GM12878 (cell line): Measurements from ENCODE around the gene PALMD. TPM values are rescaled to one million over a fixed set of nuclear protein-coding genes. Genes with fewer than 3 reads are reported as not detected.

Source experiments
- ATAC-seq: fragments of 200-7000 bp; cut with Tn5 transposase; 3 replicates; pipeline ENCODE4 v1.9.1; 2020; ENCODE audit warnings: mild to moderate bottlenecking, moderate library complexity
- BruUV-seq: library from RNA; stranded (reverse); fragments of 400-500 nt; replicated peaks from 2 replicates; lab custom pipeline; 2021; lab: Mats Ljungman, UMichigan
- CTCF ChIA-PET: fragments of 300-600 bp; sonication (Branson Sonifier 250); formaldehyde crosslinking; extraction: SDS; loops from one replicate; lab custom pipeline; 2021; ENCODE audit warnings: inconsistent platforms; lab: Yijun Ruan, JAX
- POLR2A ChIA-PET: fragments of 350-600 bp; formaldehyde crosslinking; extraction: SDS; loops from one replicate; lab custom pipeline; 2021; ENCODE audit warnings: inconsistent platforms; lab: Charles Lee
- RAD21 ChIA-PET: fragments of 300-600 bp; sonication (Branson Sonifier 250); formaldehyde crosslinking; loops from one replicate; lab custom pipeline; 2023; ENCODE audit warnings: antibody characterized with exemption; ENCODE audit not compliant: unreplicated experiment; lab: Charles Lee
- SMC1A ChIA-PET: fragments of 300-600 bp; sonication (Branson Sonifier 250); formaldehyde crosslinking; loops from one replicate; lab custom pipeline; 2023; ENCODE audit not compliant: unreplicated experiment, uncharacterized antibody; lab: Charles Lee
- DNase-seq: peaks from one replicate; pipeline ENCODE4 v3.0.0-alpha.2; 2011; ENCODE audit warnings: low read depth, low spot score
- FAIRE-seq: peaks from 3 replicates; lab custom pipeline; 2011; peaks lifted over from hg19 to GRCh38; lab: Jason Lieb, UNC
- H2AFZ ChIP-seq: 2 replicates; pipeline ENCODE4 v1.6.0; 2011; ENCODE audit warnings: low read depth, low read length, control low read depth; ENCODE audit not compliant: control insufficient read depth
- H3K27ac ChIP-seq: 2 replicates; pipeline ENCODE4 v1.5.1; 2011; ENCODE audit warnings: control low read depth; ENCODE audit not compliant: control insufficient read depth, insufficient read depth
- H3K27me3 ChIP-seq, 2 experiments: replicated peaks in 1 of 2; 2 replicates each; pipeline versions ENCODE4 v1.6.0 to v1.6.1; 2011; ENCODE audit warnings: low read length in 1 of 2; ENCODE audit not compliant: control insufficient read depth in 2 of 2, insufficient read depth in 2 of 2
- H3K36me3 ChIP-seq, 2 experiments: 2 replicates each; pipeline ENCODE4 v1.5.1; 2011; ENCODE audit warnings: low read length in 1 of 2; ENCODE audit not compliant: control insufficient read depth in 2 of 2, insufficient read depth in 2 of 2
- H3K4me1 ChIP-seq: 2 replicates; pipeline ENCODE4 v1.6.1; 2011; ENCODE audit warnings: mild to moderate bottlenecking, low read length, moderate library complexity, mixed read lengths; ENCODE audit not compliant: control insufficient read depth, insufficient read depth
- H3K4me2 ChIP-seq: 2 replicates; pipeline ENCODE4 v1.6.0; 2011; ENCODE audit warnings: control low read depth; ENCODE audit not compliant: control insufficient read depth, insufficient read depth
- H3K4me3 ChIP-seq: fragments of 200-600 bp; sonication (generic); 2 replicates; pipeline ENCODE4 v1.5.1; 2016
- H3K79me2 ChIP-seq: 2 replicates; pipeline ENCODE4 v1.6.0; 2011; ENCODE audit warnings: low read length; ENCODE audit not compliant: control insufficient read depth, insufficient read depth
- H3K9ac ChIP-seq: 2 replicates; pipeline ENCODE4 v1.8.0; 2011; ENCODE audit warnings: low read length, control low read depth, mixed read lengths; ENCODE audit not compliant: control insufficient read depth, insufficient read depth
- H3K9me3 ChIP-seq: replicated peaks from 3 replicates; pipeline ENCODE4 v1.5.1; 2011; ENCODE audit warnings: mild to moderate bottlenecking, low read length; ENCODE audit not compliant: control insufficient read depth, insufficient read depth
- H4K20me1 ChIP-seq: 2 replicates; pipeline ENCODE4 v1.6.0; 2011; ENCODE audit not compliant: control insufficient read depth, insufficient read depth
- BRCA1 ChIP-seq: IDR thresholded peaks from 2 replicates; pipeline ENCODE4 v1.6.1; 2011; ENCODE audit warnings: low read depth, low read length, improper control_type of control experiment
- CBFB ChIP-seq: IDR thresholded peaks from 2 replicates; pipeline ENCODE4 v1.6.1; 2016; ENCODE audit warnings: antibody characterized with exemption, low read depth
- ELK1 ChIP-seq: IDR thresholded peaks from 2 replicates; pipeline ENCODE4 v1.6.1; 2012; ENCODE audit warnings: low read depth, low read length, improper control_type of control experiment
- KDM1A ChIP-seq: fragments of 200-600 bp; sonication (generic); IDR thresholded peaks from 2 replicates; pipeline ENCODE4 v1.6.1; 2016; ENCODE audit warnings: borderline replicate concordance
- PML ChIP-seq: IDR thresholded peaks from 2 replicates; pipeline ENCODE4 v1.6.1; 2012; ENCODE audit warnings: low read length, inconsistent platforms
- RB1 ChIP-seq: fragments of 450-650 bp; formaldehyde crosslinking; IDR thresholded peaks from 2 replicates; pipeline ENCODE4 v1.6.1; 2017; ENCODE audit warnings: mild to moderate bottlenecking, borderline replicate concordance
- RBBP5 ChIP-seq: fragments of 200-600 bp; sonication (generic); conservative IDR thresholded peaks from 2 replicates; pipeline ENCODE4 v1.6.1; 2016
- SMAD1 ChIP-seq: fragments of 450-650 bp; IDR thresholded peaks from 2 replicates; pipeline ENCODE4 v1.6.1; 2018; ENCODE audit warnings: mild to moderate bottlenecking, low read depth; ENCODE audit not compliant: partially characterized antibody
- TBL1XR1 ChIP-seq: IDR thresholded peaks from 2 replicates; pipeline ENCODE4 v1.6.1; 2012; ENCODE audit warnings: low read depth, low read length, improper control_type of control experiment
- WRNIP1 ChIP-seq: IDR thresholded peaks from 2 replicates; pipeline ENCODE4 v1.6.1; 2011; ENCODE audit warnings: low read depth, low read length, improper control_type of control experiment, borderline replicate concordance
- ZNF24 ChIP-seq: fragments of 450-650 bp; IDR thresholded peaks from 2 replicates; pipeline ENCODE4 v1.6.1; 2017; ENCODE audit warnings: antibody characterized with exemption, mild to moderate bottlenecking
- WGBS: methylation state at CpG from one replicate; pipeline ENCODE4 v1.1.6; 2016; ENCODE audit warnings: low lambda C conversion rate; ENCODE audit not compliant: insufficient replicate concordance, insufficient coverage; ENCODE audit errors: missing lambda C conversion rate; 5-methylcytosine and 5-hydroxymethylcytosine counted together
- in situ Hi-C: fragments of 300-500 bp; cut with MboI; formaldehyde crosslinking; loops from 9 replicates; pipeline ENCODE4 v1.14.3; 2018; ENCODE audit warnings: mixed read lengths
- intact Hi-C: fragments of 100-400 bp; cut with micrococcal nuclease; formaldehyde crosslinking; loops from one replicate; pipeline ENCODE4 v1.14.2; 2022; ENCODE audit not compliant: unreplicated experiment
- polyA plus RNA-seq, 11 experiments: library from polyadenylated mRNA; depleted of rRNA in 4 of 11; unstranded in 6 of 11; stranded (reverse) in 5 of 11; fragments of >200 nt; fragmentation: Nextera tagmentation in 4 of 11; fragmentation: Illumina TruSeq in 1 of 11; extraction: Ambion mirVana in 4 of 11; extraction: Trizol in 1 of 11; gene quantifications; 1 replicate in 1 of 11; 2 replicates in 10 of 11; pipeline versions ENCODE4 v1.2.1 to v1.2.3, GENCODE V29; 2011 to 2016; ENCODE audit warnings: inconsistent platforms in 2 of 11, missing spikeins in 2 of 11, low read depth in 1 of 11
- total RNA-seq, 4 experiments: library from RNA; depleted of rRNA in 3 of 4; stranded (reverse); fragments of >200 nt in 3 of 4; fragmentation: Illumina TruSeq in 1 of 4; extraction: Trizol in 1 of 4; gene quantifications; 2 replicates each; pipeline versions ENCODE4 v1.2.1 to v1.2.3, GENCODE V29; 2013 to 2021
- TF ChIP-seq, protein P1 (sequence below): fragments of 450-650 bp; formaldehyde crosslinking; IDR thresholded peaks from 2 replicates; pipeline ENCODE4 v1.5.0; 2022; ENCODE audit warnings: mild to moderate bottlenecking, missing genetic modification characterization
- TF ChIP-seq, protein P2 (sequence below): IDR thresholded peaks from 2 replicates; pipeline ENCODE4 v1.6.1; 2011; ENCODE audit warnings: borderline replicate concordance, low read depth, mild to moderate bottlenecking, moderate library complexity, low read length; ENCODE audit not compliant: insufficient read depth, poor library complexity, severe bottlenecking

The PALMD gene
- total and polyA plus RNA-seq, 10 of the 15 experiments (the other 5 are each of a cell fraction or from before 2014, with no cell fraction given) = under 0.01 to 0.09 (median 0.04) TPM; not detected in 4

DNA sequence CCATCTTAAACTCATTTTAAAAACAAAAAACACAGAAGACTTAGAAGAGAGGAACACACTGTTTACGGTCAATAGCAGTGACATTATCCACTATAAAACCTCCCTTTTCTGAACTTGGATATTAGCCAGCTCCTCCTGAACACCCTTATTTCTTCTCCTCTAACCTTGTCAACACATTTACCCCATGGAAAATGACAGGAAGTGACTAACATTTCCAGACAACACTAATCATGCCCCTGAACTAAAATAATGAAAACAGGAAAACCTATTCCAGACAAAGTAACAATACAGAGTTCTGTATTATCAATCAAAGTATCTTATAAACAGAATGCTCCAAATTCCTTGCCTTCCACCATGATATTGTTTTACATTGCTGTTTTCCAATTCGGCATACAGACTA lies 45.3 kb downstream of the PALMD start:
- no peak for ATAC-seq
- Histone ChIP-seq H3K4me3 (no peak overlapping the region), H2AFZ (no peak overlapping the region), H3K79me2 (no peaks in the 10 kb centered on the region), H3K27ac (no peak overlapping the region), H3K4me2 (no peak overlapping the region), H3K9ac (no peak overlapping the region), H4K20me1 (no peaks in the 10 kb centered on the region), H3K4me1 (no peaks in the 10 kb centered on the region), H3K36me3 (no peaks in the 10 kb centered on the region), H3K27me3 (no peaks in the 10 kb centered on the region), H3K9me3 (no peaks in the 10 kb centered on the region)
- in situ Hi-C loops = no loop called here
- 69% methylated on average over 2 of the region's 2 CpGs for WGBS
- DNase-seq = no peak
- ChIA-PET CTCF (interaction anchor here (1.2 kb wide), 3 partner anchors 11 to 515 kb away, joined by 3 to 6 read pairs (median 3); no protein-coding TSS in a partner anchor), SMC1A (interaction anchor here (1.2 to 3.5 kb wide), 2 partner anchors 11 to 95 kb away, joined by 3 to 9 read pairs; no protein-coding TSS in a partner anchor), RAD21 (no interaction called here), POLR2A (no interaction called here)
- BruUV-seq = no TSS peak
- TF ChIP-seq RB1 (no peak), RBBP5 (no peak), PML (no peak), BRCA1 (no peak), KDM1A (no peak), CBFB (no peak)
- intact Hi-C loops = no loop called here
- FAIRE-seq = no peak

DNA sequence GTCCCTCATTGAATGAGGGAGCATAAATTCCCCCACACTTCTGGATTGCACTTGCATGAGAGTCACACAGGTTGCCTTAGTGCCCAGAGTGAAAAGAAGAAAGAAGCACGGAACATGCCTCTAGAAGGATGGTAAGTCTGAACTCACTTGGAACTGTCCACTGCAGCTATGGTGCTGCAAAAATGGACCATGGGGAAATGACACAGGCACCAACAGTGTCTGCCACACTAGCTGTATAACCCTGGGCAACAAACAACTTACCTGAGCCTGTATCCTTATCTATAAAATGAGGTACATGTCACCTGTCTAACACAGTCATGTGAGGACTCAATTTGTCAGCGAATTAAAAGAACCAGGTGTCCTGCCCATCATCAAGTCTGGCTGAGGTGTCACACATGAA lies 50.7 kb downstream of the PALMD start:
- 72% methylated on average over 2 of the region's 2 CpGs for WGBS
- no peaks in the 10 kb centered on the region; a peak in 1 of 4 replicates for H3K27me3 ChIP-seq
- ATAC-seq = no peak
- FAIRE-seq = no peak
- in situ Hi-C loops = no loop called here
- CTCF ChIA-PET = interaction anchor here (1.3 to 1.8 kb wide), 2 partner anchors 11 kb away, joined by 6 to 7 read pairs; no protein-coding TSS in a partner anchor
- SMC1A ChIA-PET = interaction anchor here (0.7 kb wide), 1 partner anchor 47 kb away, joined by 3 read pairs; no protein-coding TSS in a partner anchor
- H3K4me3 ChIP-seq = no peak overlapping the region
- H2AFZ ChIP-seq = no peak overlapping the region
- H3K79me2 ChIP-seq = no peaks in the 10 kb centered on the region
- intact Hi-C loops = no loop called here
- no peak overlapping the region for H3K9ac ChIP-seq
- RAD21 ChIA-PET = no interaction called here
- no peaks in the 10 kb centered on the region for H3K9me3 ChIP-seq
- H3K4me1 ChIP-seq = no peaks in the 10 kb centered on the region
- no peak for DNase-seq
- H3K4me2 ChIP-seq = no peak overlapping the region
- no TSS peak for BruUV-seq
- H4K20me1 ChIP-seq = no peaks in the 10 kb centered on the region
- no peaks in the 10 kb centered on the region for H3K36me3 ChIP-seq
- POLR2A ChIA-PET = no interaction called here
- no peak overlapping the region for H3K27ac ChIP-seq
- no peak for TF ChIP-seq ZNF24
- TF ChIP-seq TBL1XR1 = no peak
- no peak for TF ChIP-seq WRNIP1
- TF ChIP-seq, protein P1, sequence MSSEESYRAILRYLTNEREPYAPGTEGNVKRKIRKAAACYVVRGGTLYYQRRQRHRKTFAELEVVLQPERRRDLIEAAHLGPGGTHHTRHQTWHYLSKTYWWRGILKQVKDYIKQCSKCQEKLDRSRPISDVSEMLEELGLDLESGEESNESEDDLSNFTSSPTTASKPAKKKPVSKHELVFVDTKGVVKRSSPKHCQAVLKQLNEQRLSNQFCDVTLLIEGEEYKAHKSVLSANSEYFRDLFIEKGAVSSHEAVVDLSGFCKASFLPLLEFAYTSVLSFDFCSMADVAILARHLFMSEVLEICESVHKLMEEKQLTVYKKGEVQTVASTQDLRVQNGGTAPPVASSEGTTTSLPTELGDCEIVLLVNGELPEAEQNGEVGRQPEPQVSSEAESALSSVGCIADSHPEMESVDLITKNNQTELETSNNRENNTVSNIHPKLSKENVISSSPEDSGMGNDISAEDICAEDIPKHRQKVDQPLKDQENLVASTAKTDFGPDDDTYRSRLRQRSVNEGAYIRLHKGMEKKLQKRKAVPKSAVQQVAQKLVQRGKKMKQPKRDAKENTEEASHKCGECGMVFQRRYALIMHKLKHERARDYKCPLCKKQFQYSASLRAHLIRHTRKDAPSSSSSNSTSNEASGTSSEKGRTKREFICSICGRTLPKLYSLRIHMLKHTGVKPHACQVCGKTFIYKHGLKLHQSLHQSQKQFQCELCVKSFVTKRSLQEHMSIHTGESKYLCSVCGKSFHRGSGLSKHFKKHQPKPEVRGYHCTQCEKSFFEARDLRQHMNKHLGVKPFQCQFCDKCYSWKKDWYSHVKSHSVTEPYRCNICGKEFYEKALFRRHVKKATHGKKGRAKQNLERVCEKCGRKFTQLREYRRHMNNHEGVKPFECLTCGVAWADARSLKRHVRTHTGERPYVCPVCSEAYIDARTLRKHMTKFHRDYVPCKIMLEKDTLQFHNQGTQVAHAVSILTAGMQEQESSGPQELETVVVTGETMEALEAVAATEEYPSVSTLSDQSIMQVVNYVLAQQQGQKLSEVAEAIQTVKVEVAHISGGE (CRISPR knock-in tag) = no peak
- TF ChIP-seq, protein P2, sequence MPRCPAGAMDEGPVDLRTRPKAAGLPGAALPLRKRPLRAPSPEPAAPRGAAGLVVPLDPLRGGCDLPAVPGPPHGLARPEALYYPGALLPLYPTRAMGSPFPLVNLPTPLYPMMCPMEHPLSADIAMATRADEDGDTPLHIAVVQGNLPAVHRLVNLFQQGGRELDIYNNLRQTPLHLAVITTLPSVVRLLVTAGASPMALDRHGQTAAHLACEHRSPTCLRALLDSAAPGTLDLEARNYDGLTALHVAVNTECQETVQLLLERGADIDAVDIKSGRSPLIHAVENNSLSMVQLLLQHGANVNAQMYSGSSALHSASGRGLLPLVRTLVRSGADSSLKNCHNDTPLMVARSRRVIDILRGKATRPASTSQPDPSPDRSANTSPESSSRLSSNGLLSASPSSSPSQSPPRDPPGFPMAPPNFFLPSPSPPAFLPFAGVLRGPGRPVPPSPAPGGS = no peak
- TF ChIP-seq SMAD1 = no peak
- no peak for TF ChIP-seq ELK1
